ENCODE results near the gene CNNM3.
A peak's percentile ranks its signal among the peaks of the same experiment; 100 is the strongest.

CNNM3 gene

GRCh38 chr2:96869281-96869821, 53.3 kb downstream of the CNNM3 start:
- DNase-seq (ENCODE audit: low spot score): peak; percentile 52
- ChIA-PET CTCF (interaction anchor here (0.6 to 3.1 kb wide), 9 partner anchors 11 to 320 kb away, joined by 3 to 27 read pairs (median 3); partner anchors contain the start of gene ANKRD39), POLR2A (ENCODE audit: low non-redundant PET) (no interaction called here)
- peak overlapping the region; percentile 89 for H3K27ac ChIP-seq
- 0 out of 2 replicates have a peak, but pooled peaks have one; percentile 12 for TF ChIP-seq CTCF (conservative IDR thresholded peaks at IDR 0.05; ENCODE audit: low read depth)

- ChIA-PET POLR2A (ENCODE audit: low non-redundant PET) (no interaction called here), CTCF (interaction anchor here (2.0 to 3.1 kb wide), 2 partner anchors 80 to 81 kb away, joined by 10 to 27 read pairs; no protein-coding TSS in a partner anchor)
- DNase-seq (ENCODE audit: low spot score): no peak
- no peak for TF ChIP-seq CTCF (conservative IDR thresholded peaks at IDR 0.05; ENCODE audit: low read depth)
- peak within 1 kb of the TSS; percentile 89 for H3K27ac ChIP-seq
These were observed 54.0 kb downstream of the CNNM3 start, which contains the start of gene SEMA4C for GRCh38 chr2:96869822-96870625. Gene SEMA4C (minus strand): TSS chr2:96870080. CDS start chr2:96867886, 2,194 bp downstream.

- POLR2A ChIA-PET (ENCODE audit: low non-redundant PET): no interaction called here
- CTCF ChIA-PET: interaction anchor here (0.6 to 2.0 kb wide), 2 partner anchors 80 to 90 kb away, joined by 4 to 10 read pairs; no protein-coding TSS in a partner anchor
- H3K27ac ChIP-seq: peak overlapping the region; percentile 89
- DNase-seq (ENCODE audit: low spot score): no peak
- no peak for TF ChIP-seq CTCF (conservative IDR thresholded peaks at IDR 0.05; ENCODE audit: low read depth)
These were observed 54.7 kb downstream of the CNNM3 start for GRCh38 chr2:96870626-96871255.

- no peak for DNase-seq (ENCODE audit: low spot score)
- ChIA-PET POLR2A (ENCODE audit: low non-redundant PET) (interaction anchor here (0.5 to 0.7 kb wide), 2 partner anchors 41 kb away, joined by 3 to 4 read pairs; no protein-coding TSS in a partner anchor), CTCF (interaction anchor here (1.0 kb wide), 1 partner anchor 15 kb away, joined by 5 read pairs; no protein-coding TSS in a partner anchor)
- H3K27ac ChIP-seq: no peak overlapping the region
- TF ChIP-seq CTCF (conservative IDR thresholded peaks at IDR 0.05; ENCODE audit: low read depth): no peak
These were observed 56.7 kb downstream of the CNNM3 start for GRCh38 chr2:96872591-96873349.

GRCh38 chr2:96873651-96874096, 57.6 kb downstream of the CNNM3 start:
- POLR2A ChIA-PET (ENCODE audit: low non-redundant PET): no interaction called here
- CTCF ChIA-PET: interaction anchor here (1.6 kb wide), 1 partner anchor 78 kb away, joined by 7 read pairs; no protein-coding TSS in a partner anchor

More at GRCh38 chr2:96873651-96874096, 57.6 kb downstream of the CNNM3 start:
- DNase-seq (ENCODE audit: low spot score): no peak
- no peak for TF ChIP-seq CTCF (conservative IDR thresholded peaks at IDR 0.05; ENCODE audit: low read depth)
- H3K27ac ChIP-seq: no peak overlapping the region
